Measurements from ENCODE around the gene SPEN.
"Not testable (repeated sequence)": the region's sequence is repeated elsewhere in the genome, so short reads cannot be mapped to it uniquely, and the experiment has no call there.

Gene SPEN

DNA sequence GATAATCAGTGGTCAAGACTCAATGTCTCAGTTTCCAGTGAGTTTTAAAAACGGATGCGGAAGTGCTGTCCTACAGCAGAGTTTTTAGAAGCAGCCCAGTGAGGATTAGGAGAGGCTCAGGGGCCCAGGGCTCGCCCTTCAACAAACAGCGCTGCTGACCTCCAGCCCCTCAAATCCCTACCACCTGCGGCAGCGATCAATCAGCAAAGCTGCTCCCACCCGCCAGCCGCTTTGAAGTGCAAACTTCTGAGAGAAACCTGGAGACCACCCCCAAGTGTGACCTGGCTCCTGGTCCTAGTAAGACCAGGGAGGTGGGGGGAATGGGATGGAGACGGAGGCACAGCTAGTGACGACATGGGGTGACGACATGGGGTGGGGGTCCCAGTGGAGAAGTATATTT is 114.0 kb downstream of the SPEN start:
- no peak for DNase-seq

DNA sequence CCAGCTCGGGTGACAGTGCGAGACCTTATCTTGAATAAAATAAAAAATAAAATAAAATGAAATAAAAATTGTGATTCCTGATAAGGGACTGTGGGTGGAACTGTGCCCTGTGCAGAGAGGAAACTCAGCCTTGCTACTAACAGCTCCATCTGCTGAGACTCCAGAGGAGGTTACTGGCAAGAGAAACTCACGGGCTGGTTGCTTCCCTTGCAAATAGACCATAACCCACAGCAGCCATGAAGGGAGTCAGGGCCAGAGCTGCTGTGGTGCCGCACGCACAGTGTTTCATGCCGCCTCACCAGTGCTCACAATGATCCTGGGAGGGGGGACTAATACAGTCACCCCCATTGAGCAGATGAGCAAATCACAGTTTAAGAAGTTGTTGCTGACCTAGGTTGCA is 114.7 kb downstream of the SPEN start:
- no peak for DNase-seq

- DNase-seq = no peak
These were observed 115.3 kb downstream of the SPEN start for GRCh38 chr1:15962671-15963362.

- no peak for DNase-seq
These were observed 116.0 kb downstream of the SPEN start for GRCh38 chr1:15963363-15963967.

DNA sequence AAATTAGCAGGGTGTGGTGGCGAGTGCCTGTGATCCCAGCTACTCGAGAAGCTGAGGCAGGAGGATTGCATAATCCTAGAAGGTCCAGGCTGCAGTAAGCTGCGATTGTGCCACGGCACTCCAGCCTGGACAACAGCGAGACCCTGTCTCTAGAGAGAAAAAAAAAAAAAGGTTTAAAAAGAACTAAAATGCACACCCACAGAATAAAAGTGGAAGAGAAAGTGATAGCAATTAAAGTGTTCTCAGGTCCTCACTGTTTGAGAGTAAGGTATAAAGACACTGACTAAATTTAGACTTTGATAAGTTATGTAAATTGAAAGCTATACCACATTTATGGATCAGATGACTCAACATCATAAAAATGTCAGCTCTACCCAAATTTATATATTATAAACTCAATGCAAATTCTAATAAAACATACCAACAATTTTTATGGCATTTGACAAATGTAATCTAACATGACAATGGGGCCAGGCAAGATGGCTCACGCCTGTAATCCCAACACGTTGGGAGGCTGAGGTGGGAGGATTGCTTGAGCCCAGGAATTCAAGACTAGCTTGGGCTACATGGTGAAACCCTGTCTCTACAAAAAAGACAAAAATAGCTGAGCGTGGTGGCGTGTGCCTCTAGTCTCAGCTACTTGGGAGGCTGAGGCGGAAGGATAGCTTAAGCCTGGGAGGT is 116.6 kb downstream of the SPEN start:
- no peak for DNase-seq

- no peak for DNase-seq
These were observed 117.8 kb downstream of the SPEN start for GRCh38 chr1:15965228-15965767.

DNA sequence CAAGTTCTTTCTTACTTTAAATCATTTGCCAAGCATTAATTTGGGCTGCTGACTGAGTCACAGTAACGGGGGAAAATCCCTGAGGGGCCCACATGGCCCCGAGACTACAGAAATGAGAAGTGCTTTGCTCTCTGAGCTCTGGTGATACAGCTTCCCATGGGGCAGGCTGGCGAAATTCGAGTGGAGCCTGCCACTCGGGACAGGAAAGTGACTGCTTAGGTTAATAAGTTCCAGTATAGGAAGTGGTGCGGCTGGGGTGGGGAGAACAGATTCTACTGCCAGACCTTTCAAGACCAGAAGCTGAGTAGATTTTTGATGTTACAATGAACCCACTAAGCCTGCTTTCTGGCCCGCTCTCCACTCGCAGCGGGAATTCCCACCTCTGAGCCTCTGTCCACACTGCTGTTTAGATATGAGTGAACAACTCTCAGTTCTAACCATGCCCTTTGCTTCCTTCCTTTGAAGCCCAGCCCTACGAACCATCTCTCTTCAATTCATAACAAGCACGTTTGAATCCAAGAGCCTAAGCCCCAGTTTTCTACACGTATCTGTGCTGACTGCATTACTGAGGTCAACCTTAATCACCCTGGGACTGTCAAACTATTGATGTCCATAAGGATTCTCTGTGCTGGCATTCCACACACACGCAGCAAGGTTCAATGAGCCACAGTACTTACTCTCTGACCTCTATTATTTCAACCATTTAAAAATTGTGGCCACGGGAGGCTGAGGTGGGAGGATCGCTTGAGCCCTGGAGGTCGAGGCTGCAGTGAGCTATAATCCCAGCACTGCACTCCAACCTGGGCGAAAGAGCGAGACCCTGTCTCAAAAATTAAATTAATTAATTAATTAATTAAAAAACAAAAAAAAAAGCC is 118.8 kb downstream of the SPEN start:
- no peak for DNase-seq

GRCh38 chr1:15966956-15967344 is 119.4 kb downstream of the SPEN start:
- no peak for DNase-seq

- DNase-seq = no peak
These were observed 120.7 kb downstream of the SPEN start for GRCh38 chr1:15968172-15968571.

GRCh38 chr1:15969321-15969880 is 121.9 kb downstream of the SPEN start:
- DNase-seq = no peak

DNA sequence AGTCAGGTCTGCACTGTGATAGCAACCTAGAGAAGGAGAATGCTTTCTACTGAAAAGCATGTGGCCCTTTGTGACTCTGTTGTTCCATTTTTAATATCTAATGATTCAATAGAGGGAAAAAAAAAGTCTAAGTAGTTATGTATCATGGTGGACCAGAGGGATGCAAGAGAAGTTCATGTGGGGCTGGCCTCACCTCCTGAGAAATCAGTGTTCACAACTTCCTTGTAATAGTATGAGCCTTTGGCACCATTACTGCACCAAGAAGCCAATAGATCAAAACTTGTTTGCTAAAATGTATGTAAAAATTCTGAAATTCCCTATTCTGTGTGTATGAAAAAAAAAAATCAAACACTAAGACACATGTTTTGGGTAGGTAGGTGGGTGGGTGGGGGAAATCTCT is 123.4 kb downstream of the SPEN start:
- DNase-seq = no peak

DNA sequence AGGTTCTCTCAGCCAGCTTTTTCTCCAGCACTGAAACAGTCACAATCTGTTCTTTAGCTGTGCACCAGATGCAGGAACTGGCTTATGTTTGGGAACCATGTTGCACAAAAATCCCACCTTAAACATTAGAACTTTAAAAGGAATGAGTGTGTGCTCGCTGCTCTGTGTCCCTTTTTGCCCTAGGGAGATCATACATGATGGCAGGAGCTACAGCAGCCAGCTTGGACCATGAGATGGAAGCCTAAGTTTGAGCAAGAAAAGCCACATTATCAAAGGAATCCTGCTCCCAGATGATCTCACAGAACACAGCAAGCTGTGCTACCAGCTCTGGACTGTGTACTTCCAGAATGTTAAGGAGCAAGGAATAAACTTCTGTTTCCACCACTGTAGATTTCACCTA is 124.9 kb downstream of the SPEN start:
- no peak for DNase-seq

DNA sequence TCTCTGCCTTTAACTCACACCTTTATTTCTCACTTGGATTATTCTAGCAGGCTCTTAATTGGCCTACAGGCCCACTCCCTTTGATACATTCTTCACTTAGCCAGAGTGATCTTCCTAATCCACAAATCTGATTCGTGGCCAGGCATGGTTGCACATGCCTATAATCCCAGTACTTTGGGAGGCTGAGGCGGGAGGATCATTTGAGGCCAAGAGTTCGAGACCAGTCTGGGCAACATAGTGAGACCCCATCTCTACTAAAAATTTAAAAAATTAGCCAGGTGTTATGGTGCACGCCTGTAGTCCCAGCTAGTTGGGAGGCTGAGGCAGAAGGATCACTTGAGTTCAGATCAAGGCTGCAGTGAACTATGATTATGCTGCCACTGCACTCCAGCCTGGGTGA is 126.3 kb downstream of the SPEN start:
- DNase-seq = no peak

DNA sequence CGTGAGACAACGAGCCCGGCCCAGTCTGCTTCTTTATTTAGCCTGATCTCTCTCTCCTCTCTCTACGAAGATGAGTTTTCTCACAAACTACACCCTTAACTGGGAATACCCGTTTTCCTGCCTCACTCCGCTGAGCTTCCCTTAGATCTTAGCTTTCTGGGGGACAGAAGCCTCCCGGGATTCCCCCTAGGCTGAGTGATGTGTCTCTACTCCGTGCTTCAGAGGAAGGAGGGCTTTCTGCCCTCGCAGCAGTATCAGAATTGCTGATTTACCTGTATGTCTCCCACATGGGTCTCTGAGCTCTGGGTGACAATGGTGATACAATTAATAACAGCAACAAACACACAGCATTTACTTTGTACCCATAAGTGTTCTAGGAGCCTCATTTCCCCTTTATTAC is 127.3 kb downstream of the SPEN start:
- no peak for DNase-seq

GRCh38 chr1:15975358-15975804 is 127.9 kb downstream of the SPEN start:
- peak; percentile 58 for DNase-seq

DNA sequence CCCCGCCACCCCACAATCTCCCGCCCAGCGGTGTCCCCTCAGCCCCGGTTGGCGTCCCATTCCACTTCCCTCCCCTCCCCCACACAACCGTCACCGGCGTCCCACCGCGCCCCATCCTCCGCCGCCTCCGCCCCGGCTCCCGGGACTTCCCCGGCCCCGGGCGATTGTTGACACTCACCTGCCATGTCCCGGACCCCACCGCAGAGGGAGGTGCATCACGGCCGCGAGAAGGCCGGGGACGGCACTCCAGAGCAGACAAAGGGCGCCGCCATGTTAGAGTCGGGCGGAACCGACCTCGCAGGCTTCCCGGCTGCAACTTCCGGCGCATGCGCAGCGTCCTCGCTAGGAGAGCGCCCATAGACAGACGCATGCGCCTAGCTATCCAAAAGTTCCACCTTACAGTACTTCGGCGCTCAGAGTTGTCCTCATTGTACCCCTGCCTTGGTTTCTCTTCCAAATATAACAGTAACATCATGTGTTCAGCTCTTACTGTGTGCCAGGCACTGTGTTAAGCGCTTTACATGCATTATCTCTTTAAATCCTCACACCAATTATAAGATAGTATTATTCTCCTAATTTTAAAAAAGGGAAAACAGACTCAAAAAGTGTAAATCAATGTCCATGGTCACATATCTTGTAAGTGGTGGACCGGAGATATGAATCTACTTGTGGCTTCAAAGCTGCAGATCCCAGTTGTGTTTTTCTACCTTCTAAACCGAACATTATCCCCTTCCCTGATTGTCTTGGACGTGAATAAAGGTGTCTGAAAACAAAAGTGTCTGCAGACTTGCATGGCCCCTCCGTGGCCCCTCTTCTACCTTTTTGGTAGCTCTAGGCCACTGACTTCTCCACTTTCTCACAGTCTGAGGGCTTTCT is 128.5 kb downstream of the SPEN start, which contains the start of gene ZBTB17:
ZBTB17 (minus strand) TSS at position 297 of the 876 bp plus-strand sequence. CDS start 27,606 bp downstream, outside the sequence.
- DNase-seq = peak; percentile 89

- DNase-seq = not testable (repeated sequence)
These were observed 130.4 kb downstream of the SPEN start for GRCh38 chr1:15977947-15978346.

DNA sequence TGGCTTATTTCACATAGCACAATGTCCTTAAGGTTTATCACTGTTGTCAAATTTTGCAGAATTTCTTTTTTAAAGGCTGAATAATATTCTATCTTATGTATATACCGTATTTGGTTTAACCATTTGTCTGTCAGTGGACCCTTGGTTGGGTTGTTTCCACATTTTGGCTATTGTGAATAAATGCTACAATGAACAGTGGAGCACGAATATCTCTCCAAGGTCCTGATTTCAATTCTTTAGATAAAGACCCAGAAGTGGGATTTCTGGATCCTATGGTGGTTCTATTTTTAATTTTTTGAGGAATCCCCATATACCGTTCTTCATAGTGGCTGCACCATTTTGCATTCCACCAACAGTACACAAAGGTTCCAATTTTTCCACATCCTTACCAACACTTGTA is 134.2 kb downstream of the SPEN start:
- no peak for DNase-seq

DNA sequence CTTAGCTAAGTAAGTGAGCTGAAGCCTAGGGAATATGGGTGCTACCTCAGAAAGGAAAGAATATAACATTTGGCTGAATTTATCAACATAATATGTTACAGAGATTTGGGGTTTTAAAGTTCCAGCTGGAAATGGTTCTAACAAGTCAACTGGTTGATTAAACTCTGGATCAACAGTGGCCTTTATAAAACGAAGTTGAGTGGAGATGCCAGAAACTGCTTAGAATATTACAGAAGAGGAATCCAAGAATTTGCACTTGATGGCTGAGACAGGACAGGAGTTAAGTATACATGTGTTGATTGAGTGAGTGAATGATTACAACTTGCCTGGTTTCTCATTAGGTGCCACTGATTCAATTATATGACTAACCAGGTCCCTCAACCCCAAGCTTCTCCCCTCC is 135.8 kb downstream of the SPEN start:
- no peak for DNase-seq

DNA sequence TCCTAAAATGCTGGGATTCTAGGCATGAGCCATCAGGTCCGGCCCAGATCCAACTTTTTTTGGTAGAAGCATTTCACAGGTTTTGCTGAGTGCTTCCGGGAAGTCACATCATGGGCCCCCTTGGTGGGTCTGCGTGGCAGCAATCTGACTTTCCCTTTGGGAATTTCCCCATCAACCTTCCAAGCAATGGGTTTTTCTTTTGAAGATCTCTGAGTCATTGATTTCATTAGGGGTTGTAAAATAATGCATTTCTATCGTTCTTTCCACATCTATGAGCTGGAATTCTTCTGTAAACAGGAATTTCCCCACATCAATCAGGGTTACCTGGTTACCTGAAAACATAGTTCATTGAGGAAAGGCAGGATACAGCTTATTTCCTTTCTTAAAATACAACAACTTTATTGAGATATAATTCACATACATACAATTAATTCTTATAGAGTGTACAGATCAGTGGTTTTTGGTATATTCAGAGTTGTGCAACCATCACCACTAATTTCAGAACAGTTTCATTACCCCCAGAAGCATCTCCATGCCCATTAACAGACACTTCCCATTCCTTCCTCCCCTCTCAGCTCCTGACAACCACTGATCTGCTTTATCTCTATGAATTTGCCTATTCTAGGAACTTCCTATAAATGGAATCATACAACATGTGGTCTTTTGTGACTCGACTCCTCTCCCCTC is 138.2 kb downstream of the SPEN start:
- DNase-seq = no peak
